NCI-H345 treated with DMSO at 0.1 percent for 48 hours (cell line): ENCODE measurements around the gene SMURF2.
"Not testable (repeated sequence)": the region's sequence is repeated elsewhere in the genome, so short reads cannot be mapped to it uniquely, and the experiment has no call there.

ENCODE experiments used
- DNase-seq: peaks from one replicate; lab custom pipeline; 2025; ENCODE audit not compliant: unreplicated experiment; lab: John Stamatoyannopoulos, UW

The SMURF2 gene

GRCh38 chr17:64632606-64633005, 29.5 kb downstream of the SMURF2 start:
- DNase-seq: no peak

GRCh38 chr17:64632194-64632593, 29.9 kb downstream of the SMURF2 start:
- no peak for DNase-seq

- no peak for DNase-seq
Observed at GRCh38 chr17:64630309-64631223, 31.5 kb downstream of the SMURF2 start.

- DNase-seq: no peak
Observed at GRCh38 chr17:64628641-64629040, 33.5 kb downstream of the SMURF2 start.

GRCh38 chr17:64627797-64628196, 34.3 kb downstream of the SMURF2 start:
- no peak for DNase-seq

- no peak for DNase-seq
Observed at GRCh38 chr17:64626827-64627226, 35.3 kb downstream of the SMURF2 start.

- no peak for DNase-seq
Observed at GRCh38 chr17:64625541-64625940, 36.6 kb downstream of the SMURF2 start.

GRCh38 chr17:64622931-64623654, 39.0 kb downstream of the SMURF2 start:
- DNase-seq: no peak

GRCh38 chr17:64621772-64622171, 40.3 kb downstream of the SMURF2 start:
- no peak for DNase-seq

- no peak for DNase-seq
Observed at GRCh38 chr17:64618848-64619247, 43.3 kb downstream of the SMURF2 start.

- DNase-seq: no peak
Observed at GRCh38 chr17:64617125-64617780, 44.9 kb downstream of the SMURF2 start.

GRCh38 chr17:64615028-64615677, 47.0 kb downstream of the SMURF2 start:
- DNase-seq: no peak

GRCh38 chr17:64614266-64615027, 47.7 kb downstream of the SMURF2 start:
- DNase-seq: no peak

GRCh38 chr17:64611369-64611768, 50.7 kb downstream of the SMURF2 start:
- no peak for DNase-seq

- not testable (repeated sequence) for DNase-seq
Observed at GRCh38 chr17:64610244-64610643, 51.9 kb downstream of the SMURF2 start.

GRCh38 chr17:64608571-64608981, 53.5 kb downstream of the SMURF2 start:
- DNase-seq: no peak

- no peak for DNase-seq
Observed at GRCh38 chr17:64607862-64608565, 54.1 kb downstream of the SMURF2 start.

- DNase-seq: not testable (repeated sequence)
Observed at GRCh38 chr17:64604532-64604931, 57.6 kb downstream of the SMURF2 start.

- DNase-seq: no peak
Observed at GRCh38 chr17:64603987-64604386, 58.1 kb downstream of the SMURF2 start.

GRCh38 chr17:64599827-64600226, 62.3 kb downstream of the SMURF2 start:
- no peak for DNase-seq
